Fibroblast of mammary gland (primary cell): ENCODE measurements around the gene TPRX1.
A peak's percentile ranks its signal among the peaks of the same experiment; 100 is the strongest.
"Not testable (repeated sequence)": the region's sequence is repeated elsewhere in the genome, so short reads cannot be mapped to it uniquely, and the experiment has no call there.

Experiments used
- DNase-seq: peaks from one replicate; pipeline ENCODE4 v3.0.0-alpha.2; 2010; ENCODE audit warnings: low read depth
- H3K4me3 ChIP-seq: 2 replicates; pipeline ENCODE4 v1.5.1; 2011; ENCODE audit warnings: low read depth, mild to moderate bottlenecking, low read length, moderate library complexity; ENCODE audit not compliant: control insufficient read depth
- CTCF ChIP-seq: conservative IDR thresholded peaks from 2 replicates; pipeline ENCODE4 v1.5.1; 2011; ENCODE audit warnings: low read depth, low read length, inconsistent platforms; ENCODE audit not compliant: control insufficient read depth, insufficient read depth

The TPRX1 gene

GRCh38 chr19:47792616-47793015 is 11.7 kb downstream of the TPRX1 start:
- no peak for DNase-seq
- H3K4me3 ChIP-seq = no peak overlapping the region
- no peak for TF ChIP-seq CTCF

GRCh38 chr19:47790398-47790814 is 13.9 kb downstream of the TPRX1 start:
- peak; percentile 82 for TF ChIP-seq CTCF
- peak; percentile 61 for DNase-seq

GRCh38 chr19:47789811-47790210 is 14.5 kb downstream of the TPRX1 start:
- H3K4me3 ChIP-seq, DNase-seq: not testable (repeated sequence)

More at GRCh38 chr19:47790398-47790814, 13.9 kb downstream of the TPRX1 start:
- H3K4me3 ChIP-seq = no peak overlapping the region

- H3K4me3 ChIP-seq, DNase-seq: not testable (repeated sequence)
Observed at GRCh38 chr19:47787307-47787706, 17.0 kb downstream of the TPRX1 start.

GRCh38 chr19:47786566-47786965 is 17.8 kb downstream of the TPRX1 start:
- no peak for DNase-seq
- TF ChIP-seq CTCF = no peak
- no peak overlapping the region for H3K4me3 ChIP-seq

GRCh38 chr19:47781590-47782262 is 22.6 kb downstream of the TPRX1 start:
- no peak overlapping the region for H3K4me3 ChIP-seq
- no peak for DNase-seq
- no peak for TF ChIP-seq CTCF

GRCh38 chr19:47780215-47780551 is 24.2 kb downstream of the TPRX1 start:
- no peak for DNase-seq
- H3K4me3 ChIP-seq = no peak overlapping the region
- no peak for TF ChIP-seq CTCF
